SK-N-MC (cell line): ENCODE results near the gene CAMK2A.

Experiments
- EZH2 ChIP-seq: fragments of 200-600 bp; sonication (generic); IDR thresholded peaks from one replicate; pipeline ENCODE4 v1.6.1; 2017; ENCODE audit warnings: antibody characterized with exemption
- POLR2AphosphoS5 ChIP-seq: IDR thresholded peaks from 2 replicates; pipeline ENCODE4 v1.6.1; 2012; ENCODE audit warnings: mild to moderate bottlenecking, low read depth, low read length, borderline replicate concordance

DNA sequence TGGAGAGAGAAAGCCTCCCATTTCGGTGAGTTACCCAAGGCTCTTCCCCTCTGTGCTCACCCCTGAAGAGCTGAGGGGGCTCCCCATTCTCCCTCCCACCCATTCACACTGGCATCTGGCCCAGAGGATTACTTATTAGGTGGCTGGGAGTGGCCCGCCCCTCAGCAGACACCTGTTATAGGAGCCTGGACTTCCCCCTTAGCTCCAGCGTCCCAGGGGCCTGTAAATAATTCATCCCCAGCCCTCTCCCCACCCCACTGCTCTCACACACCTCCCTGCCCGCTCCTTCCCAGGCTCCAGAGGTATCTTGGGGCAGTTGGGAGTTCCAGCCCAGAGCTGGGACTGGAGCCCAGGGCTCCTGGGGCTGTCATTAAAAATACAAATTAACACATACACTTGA is 111.3 kb downstream of the CAMK2A start:
- TF ChIP-seq EZH2 (no peak), POLR2AphosphoS5 (no peak)
